TTC549 (cell line): ENCODE data around the gene EDA.
A peak's percentile ranks its signal among the peaks of the same experiment; 100 is the strongest.

Experiments
- FAIRE-seq: peaks from 2 replicates; lab custom pipeline; 2012; peaks lifted over from hg19 to GRCh38; lab: Jason Lieb, UNC

Gene EDA

GRCh38 chrX:70026851-70027200, 410.9 kb downstream of the EDA start:
- no peak for FAIRE-seq

- no peak for FAIRE-seq
Observed at GRCh38 chrX:70029863-70030262, 413.9 kb downstream of the EDA start.

GRCh38 chrX:70030301-70030767, 414.4 kb downstream of the EDA start:
- FAIRE-seq = peak; percentile 56

GRCh38 chrX:70032792-70033191, 416.9 kb downstream of the EDA start:
- no peak for FAIRE-seq

- FAIRE-seq = no peak
Observed at GRCh38 chrX:70033348-70034051, 417.6 kb downstream of the EDA start.

- no peak for FAIRE-seq
Observed at GRCh38 chrX:70034646-70035045, 418.7 kb downstream of the EDA start.

GRCh38 chrX:70038515-70038914, 422.6 kb downstream of the EDA start:
- FAIRE-seq = no peak

- FAIRE-seq = no peak
Observed at GRCh38 chrX:70038951-70039350, 423.0 kb downstream of the EDA start.

GRCh38 chrX:70039758-70040157, 423.8 kb downstream of the EDA start:
- FAIRE-seq = no peak

GRCh38 chrX:70041993-70042392, 426.1 kb downstream of the EDA start:
- FAIRE-seq = no peak

GRCh38 chrX:70042399-70043371, 426.8 kb downstream of the EDA start:
- FAIRE-seq = no peak

- FAIRE-seq = no peak
Observed at GRCh38 chrX:70043685-70044084, 427.8 kb downstream of the EDA start.

- FAIRE-seq = no peak
Observed at GRCh38 chrX:70044541-70045245, 428.8 kb downstream of the EDA start.

GRCh38 chrX:70046978-70047377, 431.1 kb downstream of the EDA start:
- no peak for FAIRE-seq

- FAIRE-seq = no peak
Observed at GRCh38 chrX:70049406-70049805, 433.5 kb downstream of the EDA start.

- no peak for FAIRE-seq
Observed at GRCh38 chrX:70049925-70050324, 434.0 kb downstream of the EDA start, which contains the start of gene AWAT2. TSS of gene AWAT2 (minus strand) at chrX:70049938. CDS start at chrX:70049932, 6 bp downstream.

GRCh38 chrX:70052895-70053615, 437.1 kb downstream of the EDA start:
- no peak for FAIRE-seq

- FAIRE-seq = no peak
Observed at GRCh38 chrX:70054391-70054790, 438.5 kb downstream of the EDA start.

- no peak for FAIRE-seq
Observed at GRCh38 chrX:70062076-70062475, 446.2 kb downstream of the EDA start, which contains the start of gene OTUD6A. TSS of gene OTUD6A (plus strand) at chrX:70062457. CDS start at chrX:70062525, 68 bp downstream.

GRCh38 chrX:70062961-70063550, 447.1 kb downstream of the EDA start:
- FAIRE-seq = no peak

- no peak for FAIRE-seq
Observed at GRCh38 chrX:70066646-70067045, 450.7 kb downstream of the EDA start.
